KBM-7 (cell line): Measurements from ENCODE around the gene MTG1.
A peak's percentile ranks its signal among the peaks of the same experiment; 100 is the strongest.

ENCODE experiments used
- DNase-seq: peaks from one replicate; pipeline ENCODE4 v3.0.0-alpha.2; 2015
- in situ Hi-C: fragments of 300-500 bp; cut with MboI; formaldehyde crosslinking; loops from 2 replicates; pipeline ENCODE4 v1.14.3; 2020; ENCODE audit warnings: low sequenced_read_pairs, low pct_unique_long_range_greater_than_20kb, mixed read lengths

MTG1 gene

GRCh38 chr10:133394064-133394663 lies at the start of gene MTG1:
Gene MTG1 (plus strand): TSS chr10:133394157. CDS start chr10:133394221, 64 bp downstream.
- in situ Hi-C loops: no loop called here
- DNase-seq: peak; percentile 93

- DNase-seq: no peak
- in situ Hi-C loops: no loop called here
Observed at GRCh38 chr10:133344236-133344635, 49.7 kb upstream of the MTG1 start.

- in situ Hi-C loops: no loop called here
- DNase-seq: no peak
Observed at GRCh38 chr10:133346413-133346812, 47.5 kb upstream of the MTG1 start.

GRCh38 chr10:133347710-133348517 lies 46.0 kb upstream of the MTG1 start:
- in situ Hi-C loops: no loop called here
- DNase-seq: no peak

- in situ Hi-C loops: no loop called here
Observed at GRCh38 chr10:133349160-133349568, 44.8 kb upstream of the MTG1 start.

GRCh38 chr10:133349577-133350011 lies 44.4 kb upstream of the MTG1 start:
- in situ Hi-C loops: no loop called here
- no peak for DNase-seq

More at GRCh38 chr10:133349160-133349568, 44.8 kb upstream of the MTG1 start:
- no peak for DNase-seq

GRCh38 chr10:133350283-133350949 lies 43.5 kb upstream of the MTG1 start:
- no peak for DNase-seq
- in situ Hi-C loops: no loop called here

GRCh38 chr10:133350950-133351329 lies 43.0 kb upstream of the MTG1 start:
- DNase-seq: no peak
- in situ Hi-C loops: no loop called here

GRCh38 chr10:133351408-133352318 lies 42.3 kb upstream of the MTG1 start:
- no peak for DNase-seq
- in situ Hi-C loops: no loop called here

GRCh38 chr10:133353202-133353959 lies 40.6 kb upstream of the MTG1 start:
- in situ Hi-C loops: no loop called here
- no peak for DNase-seq

- in situ Hi-C loops: no loop called here
- DNase-seq: no peak
Observed at GRCh38 chr10:133353988-133354605, 39.9 kb upstream of the MTG1 start.

- DNase-seq: no peak
- in situ Hi-C loops: no loop called here
Observed at GRCh38 chr10:133354672-133355240, 39.2 kb upstream of the MTG1 start.

GRCh38 chr10:133355266-133355665 lies 38.7 kb upstream of the MTG1 start:
- in situ Hi-C loops: no loop called here
- DNase-seq: no peak

GRCh38 chr10:133355991-133356390 lies 38.0 kb upstream of the MTG1 start:
- no peak for DNase-seq
- in situ Hi-C loops: no loop called here

- in situ Hi-C loops: no loop called here
- no peak for DNase-seq
Observed at GRCh38 chr10:133356549-133357284, 37.2 kb upstream of the MTG1 start.

- in situ Hi-C loops: no loop called here
- DNase-seq: peak; percentile 90
Observed at GRCh38 chr10:133357285-133358161, 36.4 kb upstream of the MTG1 start, which contains the start of gene FUOM. Gene FUOM (minus strand): TSS chr10:133358019. CDS start chr10:133358007, 12 bp downstream.
